Gastrocnemius medialis (tissue), 4 donors: ENCODE measurements around the gene LDLRAP1. TPM values are rescaled to one million over a fixed set of nuclear protein-coding genes. Genes with fewer than 3 reads are reported as not detected.

Experiments
- ATAC-seq, 2 donors: fragments of 150-250 bp; one replicate each; pipeline ENCODE4 v1.9.1; 2016
- DNase-seq, 2 donors: peaks; one replicate each; pipeline ENCODE4 v3.0.0-alpha.2; 2019
- H3K27ac ChIP-seq, 4 donors: fragments of 200-600 bp; sonication (generic); 1 replicate in 1 of 4; 2 replicates in 3 of 4; pipeline ENCODE4 v1.5.1; 2016 to 2018; ENCODE audit warnings: mild to moderate bottlenecking in 2 of 4, moderate library complexity in 1 of 4
- H3K27me3 ChIP-seq, 3 donors: fragments of 200-600 bp; sonication (generic) in 2 of 3; 1 replicate in 1 of 3; 2 replicates in 2 of 3; pipeline versions ENCODE4 v1.5.1 to v1.6.0; 2016 to 2019; ENCODE audit warnings: mild to moderate bottlenecking in 1 of 3, moderate library complexity in 1 of 3
- H3K36me3 ChIP-seq, 2 donors: fragments of 200-600 bp; sonication (generic) in 1 of 2; one replicate each; pipeline ENCODE4 v1.5.1; 2017 to 2018
- H3K4me1 ChIP-seq, 2 donors: fragments of 200-600 bp; sonication (generic) in 1 of 2; one replicate each; pipeline ENCODE4 v1.5.1; 2016 to 2017; ENCODE audit warnings: mild to moderate bottlenecking in 2 of 2
- H3K4me3 ChIP-seq, 4 donors: fragments of 200-600 bp; sonication (generic) in 3 of 4; 1 replicate in 1 of 4; 2 replicates in 3 of 4; pipeline ENCODE4 v1.5.1; 2016 to 2019; ENCODE audit warnings: mild to moderate bottlenecking in 2 of 4
- H3K9me3 ChIP-seq, 3 donors: fragments of 200-600 bp; sonication (generic) in 2 of 3; 1 replicate in 1 of 3; 2 replicates in 2 of 3; pipeline ENCODE4 v1.5.1; 2016 to 2019
- POLR2A ChIP-seq, 2 donors: fragments of 450-650 bp; IDR thresholded peaks; one replicate each; pipeline ENCODE4 v1.6.1; 2017; ENCODE audit warnings: antibody characterized with exemption in 2 of 2, mild to moderate bottlenecking in 2 of 2, moderate library complexity in 2 of 2
- in situ Hi-C, 4 donors: fragments of 200-750 bp; cut with MboI; loops; one replicate each; pipeline versions ENCODE4 v1.15.0 to v1.8.0; 2017; ENCODE audit warnings: low sequenced_read_pairs in 4 of 4
- intact Hi-C: fragments of 100-400 bp; cut with DNase I; formaldehyde crosslinking; loops from one replicate; pipeline ENCODE4 v1.15.1; 2023; ENCODE audit warnings: low total_unique reads
- total RNA-seq, 4 donors: library from RNA; depleted of rRNA; stranded (reverse); fragments of >200 nt; gene quantifications; one replicate each; pipeline versions ENCODE4 v1.1.0 to v1.2.3, GENCODE V29; 2016
- TF ChIP-seq, protein P1 (sequence below), 5 experiments: fragments of 450-650 bp in 3 of 5; fragments of 200-600 bp in 2 of 5; sonication (generic) in 2 of 5; IDR thresholded peaks in 4 of 5; conservative IDR thresholded peaks in 1 of 5; 1 replicate in 4 of 5; 2 replicates in 1 of 5; pipeline ENCODE4 v1.5.1; 2016 to 2019; ENCODE audit warnings: antibody characterized with exemption in 5 of 5, mild to moderate bottlenecking in 3 of 5, moderate library complexity in 3 of 5

The LDLRAP1 gene
- total RNA-seq, 4 donors from 2014 or later: 10.0 to 17.9 (median 14.2) TPM

DNA sequence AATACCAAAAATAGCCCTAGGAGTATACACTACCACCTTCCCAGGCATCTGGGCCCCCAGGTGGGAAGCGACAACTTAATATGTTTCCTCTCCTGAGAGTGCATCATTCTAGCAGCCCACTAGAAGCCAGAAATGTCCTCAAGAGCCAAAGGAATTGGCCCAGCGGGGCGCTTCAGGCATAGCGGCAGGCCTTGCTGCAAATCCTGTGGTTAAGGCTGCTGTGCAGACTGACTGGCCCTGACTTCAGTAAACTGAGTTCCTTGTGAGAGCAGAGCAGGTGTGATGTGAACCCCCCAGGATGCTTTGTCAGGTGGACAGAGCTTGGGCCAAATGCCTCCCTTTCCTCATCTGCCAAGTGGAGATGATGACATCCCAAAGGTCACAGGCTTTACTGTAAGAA lies 29.7 kb upstream of the LDLRAP1 start:
- Histone ChIP-seq H3K36me3 (no peaks in the 10 kb centered on the region), H3K27ac (no peak overlapping the region), H3K9me3 (no peaks in the 10 kb centered on the region), H3K27me3 (no peaks in the 10 kb centered on the region), H3K4me3 (no peak overlapping the region), H3K4me1 (no peaks in the 10 kb centered on the region)
- TF ChIP-seq, protein P1, sequence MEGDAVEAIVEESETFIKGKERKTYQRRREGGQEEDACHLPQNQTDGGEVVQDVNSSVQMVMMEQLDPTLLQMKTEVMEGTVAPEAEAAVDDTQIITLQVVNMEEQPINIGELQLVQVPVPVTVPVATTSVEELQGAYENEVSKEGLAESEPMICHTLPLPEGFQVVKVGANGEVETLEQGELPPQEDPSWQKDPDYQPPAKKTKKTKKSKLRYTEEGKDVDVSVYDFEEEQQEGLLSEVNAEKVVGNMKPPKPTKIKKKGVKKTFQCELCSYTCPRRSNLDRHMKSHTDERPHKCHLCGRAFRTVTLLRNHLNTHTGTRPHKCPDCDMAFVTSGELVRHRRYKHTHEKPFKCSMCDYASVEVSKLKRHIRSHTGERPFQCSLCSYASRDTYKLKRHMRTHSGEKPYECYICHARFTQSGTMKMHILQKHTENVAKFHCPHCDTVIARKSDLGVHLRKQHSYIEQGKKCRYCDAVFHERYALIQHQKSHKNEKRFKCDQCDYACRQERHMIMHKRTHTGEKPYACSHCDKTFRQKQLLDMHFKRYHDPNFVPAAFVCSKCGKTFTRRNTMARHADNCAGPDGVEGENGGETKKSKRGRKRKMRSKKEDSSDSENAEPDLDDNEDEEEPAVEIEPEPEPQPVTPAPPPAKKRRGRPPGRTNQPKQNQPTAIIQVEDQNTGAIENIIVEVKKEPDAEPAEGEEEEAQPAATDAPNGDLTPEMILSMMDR (IDR thresholded peaks at IDR 0.05 in 4 of 5, conservative IDR thresholded peaks at IDR 0.05 in 1 of 5): no peak
- no peak for TF ChIP-seq POLR2A (IDR thresholded peaks at IDR 0.05)
- ATAC-seq: no peak
- intact Hi-C loops (no loop called here), in situ Hi-C loops (no loop called here)
- no peak for DNase-seq

- intact Hi-C loops (loop anchor here (1.0 kb wide), 1 partner anchor 33 kb away; no protein-coding TSS in a partner anchor), in situ Hi-C loops (no loop called here)
- H3K4me1 ChIP-seq: no peaks in the 10 kb centered on the region
- H3K36me3 ChIP-seq: no peaks in the 10 kb centered on the region
- no peaks in the 10 kb centered on the region for H3K9me3 ChIP-seq
- H3K27me3 ChIP-seq: no peaks in the 10 kb centered on the region
- DNase-seq (no peak), ATAC-seq (no peak)
- TF ChIP-seq POLR2A (IDR thresholded peaks at IDR 0.05): no peak
- TF ChIP-seq, protein P1 (IDR thresholded peaks at IDR 0.05 in 4 of 5, conservative IDR thresholded peaks at IDR 0.05 in 1 of 5): no peak
- H3K4me3 ChIP-seq: no peak overlapping the region
- H3K27ac ChIP-seq: no peak overlapping the region
These were observed 28.4 kb upstream of the LDLRAP1 start for GRCh38 chr1:25515033-25515432.

GRCh38 chr1:25516686-25517085 lies 26.7 kb upstream of the LDLRAP1 start:
- H3K27me3 ChIP-seq: no peaks in the 10 kb centered on the region
- intact Hi-C loops: no loop called here
- H3K36me3 ChIP-seq: no peaks in the 10 kb centered on the region
- H3K9me3 ChIP-seq: no peaks in the 10 kb centered on the region
- no peak overlapping the region for H3K4me3 ChIP-seq
- no peaks in the 10 kb centered on the region for H3K4me1 ChIP-seq
- H3K27ac ChIP-seq: no peak overlapping the region
- DNase-seq: no peak
- in situ Hi-C loops: no loop called here
- ATAC-seq: no peak
- TF ChIP-seq, protein P1 (IDR thresholded peaks at IDR 0.05 in 4 of 5, conservative IDR thresholded peaks at IDR 0.05 in 1 of 5): no peak
- TF ChIP-seq POLR2A (IDR thresholded peaks at IDR 0.05): no peak

DNA sequence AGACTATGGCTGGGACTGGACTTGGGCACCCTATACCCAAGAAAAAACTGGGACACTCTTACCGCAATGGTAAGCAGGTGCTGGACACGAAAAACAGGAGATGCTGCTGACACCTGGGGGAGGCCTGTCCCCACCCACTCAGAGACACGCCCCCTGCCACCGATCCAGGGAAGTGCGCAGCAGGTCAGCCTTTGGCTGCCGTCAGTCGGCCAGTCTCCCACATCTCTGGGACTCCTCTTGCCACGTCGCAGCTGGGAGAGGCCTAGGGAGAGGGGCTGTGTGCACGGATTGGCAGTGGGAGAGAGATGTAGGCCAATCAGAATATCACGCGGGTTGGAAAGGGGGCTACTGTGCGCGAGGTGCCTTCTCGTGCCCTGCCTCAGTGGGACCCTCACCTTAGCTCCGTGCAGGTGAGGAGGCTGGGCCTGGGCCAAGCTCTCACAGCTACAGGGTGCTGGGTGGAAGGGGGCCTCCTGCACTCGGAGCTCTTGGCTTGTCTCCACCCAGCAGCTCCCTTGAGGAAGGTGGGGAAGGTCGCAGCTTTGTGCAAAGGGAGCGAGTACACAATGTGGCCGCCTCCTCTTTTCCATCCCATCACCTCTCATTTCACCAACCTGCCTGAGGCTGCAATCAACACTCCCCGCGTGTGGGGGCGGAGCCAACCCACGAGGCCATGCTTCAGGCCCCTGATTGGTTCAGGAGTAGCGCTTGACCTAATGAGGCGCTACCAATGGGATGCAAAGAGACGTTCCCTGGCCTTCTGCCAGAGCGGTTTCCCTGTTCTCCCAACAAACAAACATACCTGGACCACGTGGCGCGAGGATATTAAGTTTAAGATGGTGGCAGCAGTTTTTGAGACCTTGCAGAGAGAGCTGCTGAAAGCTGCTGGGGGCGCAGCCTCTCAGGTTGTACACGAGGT lies 25.7 kb upstream of the LDLRAP1 start:
- in situ Hi-C loops: no loop called here
- DNase-seq (no peak), ATAC-seq (no peak)
- Histone ChIP-seq H3K36me3 (no peaks in the 10 kb centered on the region), H3K4me1 (no peaks in the 10 kb centered on the region), H3K4me3 (no peak overlapping the region), H3K27ac (no peak overlapping the region), H3K27me3 (no peaks in the 10 kb centered on the region), H3K9me3 (no peaks in the 10 kb centered on the region)
- no peak for TF ChIP-seq POLR2A (IDR thresholded peaks at IDR 0.05)
- TF ChIP-seq, protein P1 (IDR thresholded peaks at IDR 0.05 in 4 of 5, conservative IDR thresholded peaks at IDR 0.05 in 1 of 5): no peak
- intact Hi-C loops: no loop called here
